Bronchial epithelial cell (primary cell): ENCODE results near the gene FBXW4. TPM values are rescaled to one million over a fixed set of nuclear protein-coding genes. Genes with fewer than 3 reads are reported as not detected.

Experiments used
- DNase-seq: peaks from one replicate; pipeline ENCODE4 v3.0.0-alpha.2; 2010; ENCODE audit warnings: low read depth
- FAIRE-seq: peaks from 2 replicates; lab custom pipeline; 2011; peaks lifted over from hg19 to GRCh38; lab: Jason Lieb, UNC
- H3K27me3 ChIP-seq: 2 replicates; pipeline ENCODE4 v1.5.1; 2011; ENCODE audit warnings: low read length; ENCODE audit not compliant: control insufficient read depth, insufficient read depth
- H3K36me3 ChIP-seq: 2 replicates; pipeline ENCODE4 v1.5.1; 2011; ENCODE audit warnings: low read length; ENCODE audit not compliant: control insufficient read depth, insufficient read depth
- H3K4me3 ChIP-seq: 2 replicates; pipeline ENCODE4 v1.5.1; 2011; ENCODE audit warnings: mild to moderate bottlenecking, low read depth, low read length, control low read depth
- CTCF ChIP-seq: IDR thresholded peaks from 2 replicates; pipeline ENCODE4 v1.5.1; 2011; ENCODE audit warnings: mild to moderate bottlenecking, moderate library complexity, low read length, control low read depth, inconsistent platforms; ENCODE audit not compliant: insufficient read depth, severe bottlenecking
- total RNA-seq: library from RNA; depleted of rRNA; stranded (reverse); fragments of >200 nt; gene quantifications from 2 replicates; pipeline ENCODE4 v1.2.1, GENCODE V29; 2014

Gene FBXW4
- total RNA-seq, 1 donor from 2014 or later = 49.5 TPM

GRCh38 chr10:101630633-101630920 is 64.4 kb downstream of the FBXW4 start:
- Histone ChIP-seq H3K36me3 (peaks cover 2% of the 10 kb centered on the region), H3K27me3 (no peaks in the 10 kb centered on the region), H3K4me3 (no peak overlapping the region)
- FAIRE-seq (no peak), DNase-seq (no peak)
- TF ChIP-seq CTCF = no peak

GRCh38 chr10:101629837-101630632 is 64.9 kb downstream of the FBXW4 start:
- H3K4me3 ChIP-seq = no peak overlapping the region
- peaks cover 2% of the 10 kb centered on the region for H3K36me3 ChIP-seq
- FAIRE-seq (peak; percentile 66), DNase-seq (no peak)
- TF ChIP-seq CTCF = no peak
- no peaks in the 10 kb centered on the region for H3K27me3 ChIP-seq

DNA sequence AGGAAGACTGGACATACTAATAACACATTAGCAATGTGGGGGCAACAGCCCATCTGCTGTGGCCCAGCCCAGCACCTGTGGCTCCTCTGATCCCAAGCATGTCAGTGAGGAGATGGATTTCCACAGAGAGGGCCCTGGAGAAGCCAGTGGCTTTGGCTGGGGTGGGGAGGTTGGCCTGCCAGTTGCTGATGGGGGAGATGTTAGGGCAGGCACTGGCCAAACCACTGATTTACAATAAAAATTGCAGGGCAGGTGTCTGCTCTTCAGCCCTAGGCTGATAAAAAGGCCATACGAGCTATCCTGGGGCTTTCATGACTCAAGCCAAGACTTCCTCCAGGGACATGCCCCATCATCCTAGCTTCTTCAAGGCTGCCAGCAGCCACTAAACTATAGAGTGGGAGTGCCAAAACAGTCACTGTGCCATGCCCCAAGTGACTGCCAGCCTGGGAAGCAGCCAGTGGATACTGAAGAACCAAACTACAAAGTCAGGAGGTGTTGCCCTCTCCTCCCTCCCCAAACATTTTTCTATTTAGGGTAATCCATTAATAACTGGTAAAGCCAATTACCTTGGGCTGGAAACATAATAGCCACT is 69.1 kb downstream of the FBXW4 start:
- H3K27me3 ChIP-seq = no peaks in the 10 kb centered on the region
- TF ChIP-seq CTCF = no peak
- peaks cover 3% of the 10 kb centered on the region for H3K36me3 ChIP-seq
- DNase-seq = peak; percentile 25
- no peak for FAIRE-seq
- no peak overlapping the region for H3K4me3 ChIP-seq

DNA sequence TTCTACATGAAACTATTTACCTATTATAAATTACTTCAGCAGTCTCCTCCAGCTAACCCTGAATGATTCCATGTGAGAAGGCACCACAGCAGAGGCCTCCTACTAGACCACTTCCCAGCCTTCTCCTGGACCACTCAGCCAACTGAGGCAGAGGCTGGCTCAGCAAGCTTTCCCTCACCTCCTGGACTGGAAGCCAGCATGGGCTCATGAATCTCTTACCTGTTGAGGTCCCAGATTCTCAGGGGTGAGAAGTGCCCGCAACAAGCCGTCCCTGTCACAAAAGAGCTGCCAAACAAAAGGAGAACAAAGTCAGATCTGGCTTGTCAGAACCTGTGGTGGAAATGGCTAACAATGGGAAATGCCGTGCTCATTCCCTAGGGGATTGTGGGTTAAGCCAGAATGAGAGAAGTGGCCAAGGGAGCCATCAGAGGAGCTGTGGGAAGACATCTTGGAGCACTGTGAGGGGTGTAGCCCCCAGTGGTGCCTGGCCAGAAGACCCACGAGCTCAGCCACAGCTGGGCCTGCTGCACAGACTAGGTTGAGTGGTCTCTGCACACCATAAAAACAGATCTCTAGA is 70.4 kb downstream of the FBXW4 start:
- FAIRE-seq (no peak), DNase-seq (peak; percentile 17)
- H3K27me3 ChIP-seq = no peaks in the 10 kb centered on the region
- H3K4me3 ChIP-seq = no peak overlapping the region
- no peak for TF ChIP-seq CTCF
- H3K36me3 ChIP-seq = peaks cover 3% of the 10 kb centered on the region

GRCh38 chr10:101623528-101623927 is 71.4 kb downstream of the FBXW4 start:
- no peak overlapping the region for H3K4me3 ChIP-seq
- no peak for DNase-seq
- peaks cover 6% of the 10 kb centered on the region for H3K36me3 ChIP-seq
- H3K27me3 ChIP-seq = no peaks in the 10 kb centered on the region
- no peak for FAIRE-seq
- no peak for TF ChIP-seq CTCF

DNA sequence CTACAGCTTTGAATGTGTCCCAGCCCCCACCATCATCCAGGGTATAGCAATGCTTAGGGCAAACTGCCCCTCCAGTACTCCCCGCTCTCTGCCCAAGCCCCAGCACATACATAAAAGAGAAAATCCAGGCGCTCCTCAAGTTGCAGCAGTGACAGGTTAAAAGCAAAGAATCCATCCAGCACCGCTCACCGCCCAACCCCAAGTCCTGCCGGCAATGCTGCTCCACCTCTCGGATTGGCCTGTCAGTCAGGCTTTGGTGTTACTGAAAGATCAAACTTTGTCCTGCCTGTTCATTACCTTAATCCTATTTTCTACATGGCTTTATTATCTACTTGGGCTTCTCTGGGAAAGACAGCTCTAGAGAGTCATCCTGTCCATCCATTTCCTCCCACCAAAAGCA is 75.0 kb downstream of the FBXW4 start:
- FAIRE-seq = no peak
- TF ChIP-seq CTCF = no peak

More for the DNA sequence above, 75.0 kb downstream of the FBXW4 start:
- H3K27me3 ChIP-seq = no peaks in the 10 kb centered on the region
- no peak for DNase-seq
- peaks cover 9% of the 10 kb centered on the region for H3K36me3 ChIP-seq
- H3K4me3 ChIP-seq = no peak overlapping the region
